ENCODE results near the gene C11orf91.

- TF ChIP-seq POLR2A (IDR thresholded peaks at IDR 0.05; ENCODE audit: low read depth, low read length) (no peak), POLR2AphosphoS5 (IDR thresholded peaks at IDR 0.05; ENCODE audit: low read depth, low read length) (no peak)
Measured at GRCh38 chr11:33713856-33714398, 13.3 kb upstream of the C11orf91 start.

All from GM12892 (cell line).